Stimulated activated CD8-positive, alpha-beta memory T cell treated with anti-CD3 and anti-CD28 coated beads, Interleukin-7, amount 100 ng/mL, for 4 hours (primary cell): ENCODE measurements around the gene ATAD3B.
A peak's percentile ranks its signal among the peaks of the same experiment; 100 is the strongest.
"Not testable (repeated sequence)": the region's sequence is repeated elsewhere in the genome, so short reads cannot be mapped to it uniquely, and the experiment has no call there.

ENCODE experiments used
- DNase-seq, 2 donors: peaks; one replicate each; pipeline ENCODE4 v3.0.0-alpha.2; 2020; ENCODE audit warnings: low read depth in 2 of 2

The ATAD3B gene

GRCh38 chr1:1533176-1533893 is 61.8 kb downstream of the ATAD3B start:
- DNase-seq = not testable (repeated sequence)

GRCh38 chr1:1533894-1534291 is 62.3 kb downstream of the ATAD3B start:
- not testable (repeated sequence) for DNase-seq

- DNase-seq = no peak
These were observed 63.0 kb downstream of the ATAD3B start for GRCh38 chr1:1534401-1535154.

GRCh38 chr1:1535201-1536018 is 63.8 kb downstream of the ATAD3B start:
- DNase-seq = no peak

GRCh38 chr1:1536019-1536937 is 64.7 kb downstream of the ATAD3B start:
- DNase-seq = no peak

- no peak for DNase-seq
These were observed 65.5 kb downstream of the ATAD3B start for GRCh38 chr1:1536938-1537546.

GRCh38 chr1:1537626-1538250 is 66.2 kb downstream of the ATAD3B start:
- no peak for DNase-seq

GRCh38 chr1:1538334-1538733 is 66.8 kb downstream of the ATAD3B start:
- no peak for DNase-seq

- DNase-seq = no peak
These were observed 67.4 kb downstream of the ATAD3B start for GRCh38 chr1:1538989-1539309.

- no peak for DNase-seq
These were observed 67.9 kb downstream of the ATAD3B start for GRCh38 chr1:1539310-1540089.

- peak in 1 of 2 donors; percentile 42 for DNase-seq
These were observed 68.7 kb downstream of the ATAD3B start, which contains the start of gene TMEM240 for GRCh38 chr1:1540090-1540817. TMEM240 (minus strand) TSS chr1:1540624; CDS start chr1:1540346, 278 bp downstream.

- DNase-seq = no peak
These were observed 69.5 kb downstream of the ATAD3B start for GRCh38 chr1:1540818-1541628.

- no peak for DNase-seq
These were observed 70.6 kb downstream of the ATAD3B start for GRCh38 chr1:1541956-1542765.

GRCh38 chr1:1542766-1543705 is 71.5 kb downstream of the ATAD3B start:
- no peak for DNase-seq

- no peak for DNase-seq
These were observed 72.1 kb downstream of the ATAD3B start for GRCh38 chr1:1543706-1544099.

GRCh38 chr1:1544544-1544943 is 73.0 kb downstream of the ATAD3B start:
- no peak for DNase-seq
